GM08714 (cell line): Measurements from ENCODE around the gene SRGAP2B.
"Not testable (repeated sequence)": the region's sequence is repeated elsewhere in the genome, so short reads cannot be mapped to it uniquely, and the experiment has no call there.

Source experiments
- H3K4me3 ChIP-seq: fragments of 200-500 bp; sonication (Bioruptor generic); 2 replicates; pipeline ENCODE4 v1.5.1; 2014; ENCODE audit warnings: mild to moderate bottlenecking, low read length, inconsistent platforms

SRGAP2B gene

DNA sequence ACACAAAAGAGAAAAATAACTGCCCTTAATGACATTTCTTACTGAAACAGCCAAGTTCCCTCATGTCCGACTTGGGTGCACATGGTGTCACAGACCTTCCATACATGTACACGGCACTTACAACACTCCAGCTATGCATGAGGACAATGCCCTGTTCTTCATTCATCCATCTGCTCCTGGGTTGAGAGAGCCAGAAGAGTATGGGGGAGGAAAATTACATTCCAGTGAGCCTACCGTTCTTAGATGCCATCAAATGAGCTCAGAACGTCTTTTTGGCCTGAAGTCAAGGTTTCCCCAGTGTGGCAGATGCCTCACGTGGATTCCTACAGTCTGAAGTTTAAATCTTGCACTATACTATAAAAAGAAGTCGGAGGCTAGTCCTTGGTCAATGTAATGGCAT is 194.3 kb downstream of the SRGAP2B start:
- not testable (repeated sequence) for H3K4me3 ChIP-seq

DNA sequence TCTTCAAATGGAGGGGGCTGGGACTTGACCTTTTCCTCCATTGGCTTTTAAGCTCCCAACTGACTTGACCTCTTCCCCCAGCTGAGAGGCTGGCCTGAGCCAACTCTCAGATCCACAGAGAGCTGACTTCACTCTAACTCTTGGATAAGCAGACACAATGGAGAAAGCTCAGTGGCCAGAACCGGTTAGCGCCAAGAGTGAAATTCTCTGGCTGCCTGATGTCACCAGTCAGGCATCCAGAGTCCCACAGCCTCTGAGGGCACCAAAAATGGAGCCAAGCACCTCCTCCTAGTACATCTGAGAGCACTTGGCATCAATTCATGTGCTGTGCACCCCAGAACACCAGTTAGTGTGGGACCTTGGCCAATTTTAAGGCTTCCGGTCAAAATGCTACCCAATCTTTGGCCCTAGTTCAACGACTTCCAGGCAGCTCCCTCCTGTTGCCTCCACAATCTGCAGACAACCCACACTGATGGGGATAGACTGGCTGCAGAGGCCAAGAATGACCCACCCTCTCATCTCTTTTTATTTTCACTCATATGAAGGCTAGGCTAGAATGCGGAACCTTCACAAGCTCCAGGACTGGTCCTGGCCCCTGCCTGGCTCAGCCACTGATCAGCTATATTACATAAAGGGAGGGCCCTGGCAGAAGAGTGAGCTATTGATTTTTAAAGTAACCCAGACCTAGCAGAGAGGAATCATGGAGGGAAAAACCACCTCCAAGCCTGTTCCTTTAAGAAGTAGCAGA is 200.5 kb downstream of the SRGAP2B start:
- H3K4me3 ChIP-seq: not testable (repeated sequence)

DNA sequence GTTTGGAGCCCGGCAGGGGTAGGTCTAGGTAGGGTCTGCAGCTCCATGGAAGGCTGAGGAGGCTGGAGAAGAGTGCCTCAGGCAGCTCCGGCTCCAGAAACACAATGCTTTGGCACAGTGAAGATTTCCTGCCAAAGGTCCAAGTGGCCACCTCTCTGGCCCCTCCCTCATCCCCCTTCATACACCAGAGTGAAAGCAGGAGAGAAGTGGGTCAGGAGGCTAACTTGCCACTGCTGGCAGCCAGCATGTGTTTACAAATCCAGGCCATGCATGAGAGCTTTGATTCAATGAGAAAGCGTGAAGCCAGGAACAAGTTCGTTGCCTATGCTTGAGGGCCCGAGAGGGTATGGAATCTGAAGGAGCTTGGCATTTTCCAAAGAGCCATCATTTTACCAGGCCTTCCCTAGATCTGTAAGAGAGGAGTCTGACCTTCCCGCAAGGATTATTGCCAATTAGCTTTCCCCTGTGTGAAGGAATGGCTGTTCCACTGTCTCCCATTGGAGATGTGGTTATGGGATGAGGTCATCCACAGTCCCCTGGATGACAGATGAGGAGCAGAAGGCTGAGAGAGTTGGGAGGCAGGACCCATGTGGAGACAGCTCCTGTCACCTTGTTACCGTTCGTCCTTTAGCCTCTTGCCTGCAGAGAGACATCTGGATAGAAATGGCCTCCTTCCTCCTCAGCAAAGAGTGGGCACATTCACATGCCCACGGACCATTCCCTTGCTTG is 201.3 kb downstream of the SRGAP2B start:
- not testable (repeated sequence) for H3K4me3 ChIP-seq

DNA sequence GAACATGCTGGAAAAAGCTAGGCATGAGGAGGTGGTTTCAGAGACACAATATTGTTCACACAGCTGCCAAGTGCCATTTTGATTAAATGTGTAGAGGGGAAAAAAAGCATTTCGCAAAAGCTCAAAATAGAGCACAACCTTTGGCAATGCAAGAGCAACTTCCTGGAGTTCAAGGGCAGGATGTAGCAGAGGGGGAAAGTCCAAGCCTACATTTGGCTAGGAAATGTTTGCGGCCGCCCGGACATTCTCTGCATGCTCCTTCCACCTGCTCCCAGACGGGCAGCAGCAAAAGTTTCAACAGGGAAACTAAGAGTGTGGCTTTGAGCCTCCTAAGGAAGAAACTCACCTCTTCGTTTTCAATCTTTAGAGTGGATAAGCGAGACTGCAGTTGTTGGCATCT is 202.1 kb downstream of the SRGAP2B start:
- H3K4me3 ChIP-seq: not testable (repeated sequence)

DNA sequence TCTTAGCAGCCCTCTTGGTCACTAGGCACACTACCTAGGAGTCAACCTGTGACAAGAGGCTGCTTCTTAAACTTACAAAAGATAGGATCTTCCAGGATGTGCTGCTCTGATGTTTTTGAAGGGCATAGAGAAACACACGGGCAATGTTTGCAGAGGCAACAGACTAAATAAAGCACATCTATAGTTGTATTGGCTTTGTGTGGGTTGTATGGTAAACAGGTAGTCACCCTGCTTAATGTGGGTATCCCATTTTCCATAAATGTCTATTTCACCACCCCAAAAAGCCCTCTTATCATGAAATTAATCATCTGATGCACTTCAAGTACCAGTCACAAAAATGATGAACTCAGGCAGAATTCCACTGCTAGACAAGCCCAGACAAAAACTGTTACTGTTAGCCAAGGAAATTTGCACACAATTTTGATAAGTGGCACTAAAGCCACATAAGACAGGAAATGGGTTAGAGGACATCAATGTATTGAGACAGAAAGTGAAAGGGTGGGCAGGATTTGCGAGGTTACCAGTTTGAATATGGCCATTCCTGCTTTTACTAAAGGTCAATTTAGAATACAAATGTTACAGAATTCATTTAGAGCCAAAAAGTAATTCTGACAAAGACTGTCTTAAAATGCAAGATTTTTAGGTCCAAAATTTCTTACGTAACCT is 205.5 kb downstream of the SRGAP2B start:
- H3K4me3 ChIP-seq: not testable (repeated sequence)

DNA sequence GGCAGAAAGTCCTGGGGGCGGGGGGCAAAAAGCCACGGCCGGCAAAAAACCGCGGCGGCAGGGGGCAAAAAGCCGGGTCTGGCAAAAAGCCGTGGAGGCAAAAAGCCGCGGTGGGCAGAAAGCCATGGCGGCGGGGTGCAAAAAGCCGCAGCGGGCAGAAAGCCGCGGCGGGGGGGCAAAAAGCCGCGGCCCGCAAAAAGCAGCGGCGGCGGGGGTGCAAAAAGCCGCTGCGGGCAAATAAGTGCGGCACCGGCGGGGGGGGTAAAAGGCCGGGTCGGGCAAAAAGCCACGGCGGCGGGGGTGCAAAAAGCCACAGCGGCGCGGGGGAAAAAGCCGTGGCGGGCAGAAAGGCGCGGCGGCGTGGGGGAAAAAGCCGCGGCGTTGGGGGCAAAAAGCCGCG is 212.1 kb downstream of the SRGAP2B start:
- peak overlapping the region; percentile 56; the same call in 1 of the 2 replicates for H3K4me3 ChIP-seq

DNA sequence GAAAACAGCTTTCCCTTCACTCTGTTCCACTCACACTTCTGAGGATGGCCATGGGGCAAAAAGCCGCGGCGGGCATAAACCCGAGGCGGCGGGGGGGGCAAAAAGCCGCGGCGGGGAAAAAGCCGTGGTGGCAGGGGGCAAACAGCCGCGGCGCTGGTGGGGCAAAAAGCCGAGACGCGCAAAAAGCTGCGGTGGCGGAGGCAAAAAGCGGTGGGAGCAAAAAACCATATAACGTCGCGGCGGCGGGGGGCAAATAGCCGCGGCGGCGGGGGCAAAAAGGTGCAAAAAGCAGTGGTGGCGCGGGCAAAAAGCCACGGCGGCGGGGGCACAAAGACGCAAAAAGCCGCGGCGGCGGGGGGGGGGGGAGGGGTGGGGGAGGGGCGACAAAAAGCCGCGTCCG is 212.8 kb downstream of the SRGAP2B start:
- H3K4me3 ChIP-seq: not testable (repeated sequence)

DNA sequence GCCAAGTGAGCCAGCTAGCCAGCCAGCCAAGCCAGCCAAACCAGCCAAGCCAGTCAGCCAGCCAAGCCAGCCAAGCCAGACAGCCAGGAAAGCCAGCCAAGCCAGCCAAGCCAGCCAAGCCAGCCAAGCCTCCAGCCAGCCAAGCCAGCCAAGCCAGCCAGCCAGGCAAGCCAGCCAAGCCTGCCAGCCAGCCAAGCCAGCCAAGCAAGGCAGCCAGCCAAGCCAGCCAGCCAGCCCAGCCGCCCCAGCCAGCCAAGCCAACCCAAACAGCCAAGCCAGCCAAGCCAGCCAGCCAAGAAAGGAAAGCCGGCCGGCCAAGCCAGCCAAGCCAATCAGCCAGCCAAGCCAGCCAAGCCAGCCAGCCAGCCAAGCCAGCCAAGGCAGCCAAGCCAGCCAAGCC is 236.5 kb downstream of the SRGAP2B start:
- H3K4me3 ChIP-seq: not testable (repeated sequence)
